HG03045 (cell line): ENCODE results near the gene LIPI.
"Not testable (repeated sequence)": the region's sequence is repeated elsewhere in the genome, so short reads cannot be mapped to it uniquely, and the experiment has no call there.

Source experiments
- ATAC-seq: cut with Tn5 transposase; IDR thresholded peaks from one replicate; pipeline ENCODE4 v1.9.1; 2021; ENCODE audit warnings: mild to moderate bottlenecking, moderate library complexity; ENCODE audit not compliant: unreplicated experiment

The LIPI gene

GRCh38 chr21:14120091-14120734 is 90.5 kb downstream of the LIPI start:
- ATAC-seq, result peak; percentile 69

- ATAC-seq, result no peak
Measured at GRCh38 chr21:14119038-14119437, 91.7 kb downstream of the LIPI start.

GRCh38 chr21:14116080-14116481 is 94.7 kb downstream of the LIPI start:
- ATAC-seq, result peak; percentile 80

- ATAC-seq, result no peak
Measured at GRCh38 chr21:14115646-14116045, 95.1 kb downstream of the LIPI start.

- no peak for ATAC-seq
Measured at GRCh38 chr21:14114251-14114650, 96.5 kb downstream of the LIPI start.

GRCh38 chr21:14104564-14104963 is 106.2 kb downstream of the LIPI start:
- not testable (repeated sequence) for ATAC-seq

GRCh38 chr21:14099570-14099969 is 111.2 kb downstream of the LIPI start:
- no peak for ATAC-seq

GRCh38 chr21:14097881-14098499 is 112.8 kb downstream of the LIPI start:
- no peak for ATAC-seq

GRCh38 chr21:14096577-14096976 is 114.2 kb downstream of the LIPI start:
- no peak for ATAC-seq

GRCh38 chr21:14096172-14096571 is 114.6 kb downstream of the LIPI start:
- no peak for ATAC-seq

GRCh38 chr21:14095056-14095455 is 115.7 kb downstream of the LIPI start:
- ATAC-seq, result no peak

GRCh38 chr21:14092834-14093560 is 117.8 kb downstream of the LIPI start:
- no peak for ATAC-seq

- not testable (repeated sequence) for ATAC-seq
Measured at GRCh38 chr21:14090184-14090583, 120.6 kb downstream of the LIPI start.

- no peak for ATAC-seq
Measured at GRCh38 chr21:14088391-14088790, 122.4 kb downstream of the LIPI start.

GRCh38 chr21:14086553-14086952 is 124.2 kb downstream of the LIPI start:
- peak; percentile 62 for ATAC-seq

- ATAC-seq, result no peak
Measured at GRCh38 chr21:14084701-14085100, 126.1 kb downstream of the LIPI start.

GRCh38 chr21:14084068-14084501 is 126.7 kb downstream of the LIPI start:
- ATAC-seq, result no peak

- no peak for ATAC-seq
Measured at GRCh38 chr21:14080764-14081096, 130.0 kb downstream of the LIPI start.

GRCh38 chr21:14080040-14080763 is 130.6 kb downstream of the LIPI start:
- no peak for ATAC-seq

GRCh38 chr21:14078746-14079375 is 131.9 kb downstream of the LIPI start:
- ATAC-seq, result no peak
